Activated T-helper 2 cell treated with anti-CD3 and anti-CD28 coated beads, Interferon-gamma antibody, Interleukin-2, Interleukin-4, amounts not matched to agents 10 μg/mL and 5 μg/mL and 100 μg/mL, durations not matched to agents 14 hours and 24 hours and 36 hours (primary cell): ENCODE data around the gene PTPRJ. TPM values are rescaled to one million over a fixed set of nuclear protein-coding genes. Genes with fewer than 3 reads are reported as not detected.
"Not testable (repeated sequence)": the region's sequence is repeated elsewhere in the genome, so short reads cannot be mapped to it uniquely, and the experiment has no call there.

Experiments
- DNase-seq: peaks from one replicate; pipeline ENCODE4 v3.0.0; 2021; ENCODE audit warnings: low spot score
- H3K27ac Mint-ChIP-seq: one replicate; pipeline ENCODE4 v1.8.0; 2021; ENCODE audit warnings: mixed read lengths
- H3K27me3 Mint-ChIP-seq: one replicate; pipeline ENCODE4 v1.8.0; 2021; ENCODE audit warnings: low read depth, mixed read lengths
- H3K36me3 Mint-ChIP-seq: one replicate; pipeline ENCODE4 v1.8.0; 2021; ENCODE audit warnings: low read depth, mixed read lengths
- H3K4me1 Mint-ChIP-seq: one replicate; pipeline ENCODE4 v1.8.0; 2021; ENCODE audit warnings: low read depth, mixed read lengths
- H3K4me3 Mint-ChIP-seq: one replicate; pipeline ENCODE4 v1.8.0; 2021; ENCODE audit warnings: low read depth, mild to moderate bottlenecking, moderate library complexity, mixed read lengths
- H3K9me3 Mint-ChIP-seq: one replicate; pipeline ENCODE4 v1.8.0; 2021; ENCODE audit warnings: mixed read lengths
- intact Hi-C: fragments of 100-400 bp; cut with micrococcal nuclease; formaldehyde crosslinking; loops from one replicate; pipeline ENCODE4 v1.15.1; 2023
- total RNA-seq: library from RNA; stranded (reverse); gene quantifications from 2 replicates; pipeline ENCODE4 v1.2.3, GENCODE V29; 2022

PTPRJ gene
- total RNA-seq, 1 donor from 2014 or later = 50.9 TPM

DNA sequence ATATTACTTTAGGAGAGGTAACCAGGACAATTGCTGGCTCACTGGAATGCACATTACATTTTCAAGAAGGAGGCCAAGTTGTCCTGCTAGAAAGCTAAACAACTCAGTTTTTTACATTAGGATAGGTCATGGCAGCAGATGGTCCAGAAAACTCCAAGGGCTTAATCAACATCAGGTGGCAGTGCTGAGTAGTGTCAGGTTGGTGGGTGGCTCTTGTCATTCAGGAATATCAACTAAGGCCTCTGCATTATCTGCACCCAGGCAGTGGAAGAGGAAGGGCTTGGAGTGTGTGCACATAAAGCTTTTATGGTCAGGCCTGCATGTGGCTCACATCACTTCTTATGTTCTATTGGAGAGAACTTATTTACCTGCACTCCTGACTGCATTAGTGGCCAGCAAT is 204.1 kb downstream of the PTPRJ start:
- Mint-ChIP-seq H3K36me3 (peaks cover 2% of the 10 kb centered on the region), H3K4me1 (peaks cover 4% of the 10 kb centered on the region), H3K9me3 (peaks cover 12% of the 10 kb centered on the region), H3K4me3 (no peak overlapping the region), H3K27ac (no peak overlapping the region), H3K27me3 (peaks cover 10% of the 10 kb centered on the region)
- DNase-seq = no peak
- intact Hi-C loops = no loop called here

DNA sequence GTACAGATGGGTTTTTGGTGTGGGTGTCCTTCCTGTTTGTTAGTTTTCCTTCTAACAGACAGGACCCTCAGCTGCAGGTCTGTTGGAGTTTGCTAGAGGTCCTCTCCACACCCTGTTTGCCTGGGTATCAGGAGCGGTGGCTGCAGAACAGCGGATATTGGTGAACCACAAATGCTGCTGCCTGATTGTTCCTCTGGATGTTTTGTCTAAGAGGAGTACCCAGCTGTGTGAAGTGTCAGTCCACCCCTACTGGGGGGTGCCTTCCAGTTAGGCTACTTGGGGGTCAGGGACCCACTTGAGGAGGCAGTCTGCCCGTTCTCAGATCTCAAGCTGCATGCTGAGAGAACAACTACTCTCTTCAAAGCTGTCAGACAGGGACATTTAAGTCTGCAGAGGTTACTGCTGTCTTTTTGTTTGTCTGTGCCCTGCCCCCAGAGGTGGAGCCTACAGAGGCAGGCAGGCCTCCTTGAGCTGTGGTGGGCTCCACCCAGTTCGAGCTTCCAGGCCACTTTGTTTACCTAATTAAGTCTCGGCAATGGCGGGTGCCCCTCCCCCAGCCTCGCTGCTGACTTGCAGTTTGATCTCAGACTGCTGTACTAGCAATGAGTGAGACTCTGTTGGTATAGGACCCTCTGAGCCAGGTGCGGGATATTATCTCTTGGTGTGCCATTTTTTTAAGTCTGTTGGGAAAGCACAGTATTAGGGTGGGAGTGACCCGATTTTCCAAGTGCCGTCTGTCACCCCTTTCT is 210.7 kb downstream of the PTPRJ start:
- peaks cover 14% of the 10 kb centered on the region for H3K27me3 Mint-ChIP-seq
- peaks cover 14% of the 10 kb centered on the region for H3K36me3 Mint-ChIP-seq
- peak overlapping the region; percentile 5 for H3K27ac Mint-ChIP-seq
- intact Hi-C loops = not testable (repeated sequence)
- peak overlapping the region; percentile 65 for H3K4me3 Mint-ChIP-seq
- peaks cover 35% of the 10 kb centered on the region for H3K9me3 Mint-ChIP-seq
- DNase-seq = peak; percentile 22
- H3K4me1 Mint-ChIP-seq = peaks cover 23% of the 10 kb centered on the region

DNA sequence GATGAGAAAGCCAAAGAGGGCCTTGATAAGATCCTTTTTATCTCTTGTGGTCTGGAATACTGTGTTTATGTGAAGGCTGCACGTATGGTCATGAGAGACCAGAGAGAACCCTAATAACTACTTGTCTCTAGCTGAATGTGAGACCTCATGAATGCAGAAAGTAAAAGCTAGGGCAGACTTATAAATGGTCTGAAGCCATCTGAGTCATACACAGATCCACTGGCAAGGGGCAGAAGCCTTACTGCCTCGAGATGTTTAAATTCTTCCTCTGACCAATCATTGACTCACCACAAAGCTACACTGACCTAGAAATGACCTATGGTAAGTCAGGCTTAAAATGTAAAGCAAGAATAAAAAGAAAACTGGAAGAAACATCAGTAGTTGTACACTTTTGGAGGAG is 213.5 kb downstream of the PTPRJ start:
- H3K4me3 Mint-ChIP-seq = no peak overlapping the region
- H3K9me3 Mint-ChIP-seq = peaks cover 41% of the 10 kb centered on the region
- peaks cover 23% of the 10 kb centered on the region for H3K4me1 Mint-ChIP-seq
- intact Hi-C loops = no loop called here
- H3K27me3 Mint-ChIP-seq = peaks cover 13% of the 10 kb centered on the region
- H3K36me3 Mint-ChIP-seq = peaks cover 14% of the 10 kb centered on the region
- H3K27ac Mint-ChIP-seq = no peak overlapping the region
- DNase-seq = no peak

- Mint-ChIP-seq H3K9me3 (no peaks in the 10 kb centered on the region), H3K4me1 (no peaks in the 10 kb centered on the region), H3K27me3 (peaks cover 16% of the 10 kb centered on the region), H3K27ac (no peak overlapping the region), H3K36me3 (no peaks in the 10 kb centered on the region), H3K4me3 (no peak overlapping the region)
- intact Hi-C loops = no loop called here
- DNase-seq = no peak
Measured at GRCh38 chr11:48207881-48208280, 227.5 kb downstream of the PTPRJ start.

- H3K4me3 Mint-ChIP-seq = no peak overlapping the region
- no peak overlapping the region for H3K27ac Mint-ChIP-seq
- H3K27me3 Mint-ChIP-seq = peaks cover 9% of the 10 kb centered on the region
- intact Hi-C loops = no loop called here
- H3K36me3 Mint-ChIP-seq = no peaks in the 10 kb centered on the region
- no peak for DNase-seq
- H3K4me1 Mint-ChIP-seq = no peaks in the 10 kb centered on the region
- no peaks in the 10 kb centered on the region for H3K9me3 Mint-ChIP-seq
Measured at GRCh38 chr11:48210052-48210451, 229.7 kb downstream of the PTPRJ start.

DNA sequence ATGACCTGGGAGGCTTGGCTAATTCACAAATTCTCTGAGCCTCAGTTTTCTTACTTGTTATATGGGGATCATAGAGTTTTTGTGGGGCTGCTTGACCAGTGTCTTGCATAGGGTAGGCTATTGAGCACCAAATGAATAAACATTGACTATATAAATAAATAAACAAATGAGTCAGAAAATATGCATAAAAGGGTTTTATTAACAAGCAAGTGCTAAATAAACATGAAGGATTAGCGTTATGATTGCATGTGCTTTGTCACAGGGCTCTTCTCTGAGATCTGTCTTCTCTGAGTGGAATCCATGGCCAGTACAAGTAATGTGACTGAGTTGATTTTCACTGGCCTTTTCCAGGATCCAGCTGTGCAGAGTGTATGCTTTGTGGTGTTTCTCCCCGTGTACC is 236.2 kb downstream of the PTPRJ start, which contains the start of gene OR4B1:
TSS of gene OR4B1 (plus strand) at position 301 of the 400 bp plus-strand sequence. CDS start at position 301, 0 bp downstream.
- no peaks in the 10 kb centered on the region for H3K36me3 Mint-ChIP-seq
- H3K27me3 Mint-ChIP-seq = peaks cover 2% of the 10 kb centered on the region
- H3K9me3 Mint-ChIP-seq = no peaks in the 10 kb centered on the region
- no peak for DNase-seq
- no peak within 1 kb of the TSS for H3K4me3 Mint-ChIP-seq
- intact Hi-C loops = no loop called here
- H3K4me1 Mint-ChIP-seq = no peaks in the 10 kb centered on the region
- no peak within 1 kb of the TSS for H3K27ac Mint-ChIP-seq

Other genes starting within 250 kb of the PTPRJ start
- gene FNBP4, start 213.2 kb upstream of the PTPRJ start, total RNA-seq = 140 and 141 TPM in 2 replicates
- 81.2 and 84.7 TPM in 2 replicates for gene NUP160, start 132.2 kb upstream of the PTPRJ start, total RNA-seq
- gene OR4B1, start 236.3 kb downstream of the PTPRJ start, total RNA-seq = not detected in 2 replicates